Activated naive CD8-positive, alpha-beta T cell treated with anti-CD3 and anti-CD28 coated beads for 36 hours (primary cell): Measurements from ENCODE around the gene PTPA. TPM values are rescaled to one million over a fixed set of nuclear protein-coding genes. Genes with fewer than 3 reads are reported as not detected.
"Not testable (repeated sequence)": the region's sequence is repeated elsewhere in the genome, so short reads cannot be mapped to it uniquely, and the experiment has no call there.

ENCODE experiments used
- DNase-seq: peaks from one replicate; pipeline ENCODE4 v3.0.0; 2021
- H3K27ac Mint-ChIP-seq: one replicate; pipeline ENCODE4 v1.8.0; 2022; ENCODE audit warnings: mild to moderate bottlenecking, moderate library complexity, mixed read lengths
- H3K27me3 Mint-ChIP-seq: one replicate; pipeline ENCODE4 v1.8.0; 2022; ENCODE audit warnings: mild to moderate bottlenecking, mixed read lengths
- H3K36me3 Mint-ChIP-seq: one replicate; pipeline ENCODE4 v1.8.0; 2021; ENCODE audit warnings: mild to moderate bottlenecking, mixed read lengths
- H3K4me1 Mint-ChIP-seq: one replicate; pipeline ENCODE4 v1.8.0; 2021; ENCODE audit warnings: mixed read lengths
- H3K4me3 Mint-ChIP-seq: one replicate; pipeline ENCODE4 v1.8.0; 2022; ENCODE audit warnings: mild to moderate bottlenecking, moderate library complexity, mixed read lengths
- H3K9me3 Mint-ChIP-seq: one replicate; pipeline ENCODE4 v1.8.0; 2022; ENCODE audit warnings: mixed read lengths
- total RNA-seq, 2 experiments: library from RNA; stranded (reverse); gene quantifications; one replicate each; pipeline ENCODE4 v1.2.3, GENCODE V29; 2021

PTPA gene
- total RNA-seq, 2 experiments from 2014 or later = 101 to 104 TPM

GRCh38 chr9:129112526-129112925 is 1.3 kb downstream of the PTPA start:
- H3K27ac Mint-ChIP-seq, H3K9me3 Mint-ChIP-seq, DNase-seq, H3K36me3 Mint-ChIP-seq, H3K27me3 Mint-ChIP-seq: not testable (repeated sequence)
- Mint-ChIP-seq H3K4me1 (peaks cover 33% of the 10 kb centered on the region), H3K4me3 (peak overlapping the region; percentile 95)

- Mint-ChIP-seq H3K4me1 (peaks cover 33% of the 10 kb centered on the region), H3K36me3 (peaks cover 3% of the 10 kb centered on the region), H3K4me3 (no peak overlapping the region), H3K9me3 (no peaks in the 10 kb centered on the region), H3K27ac (no peak overlapping the region), H3K27me3 (no peaks in the 10 kb centered on the region)
- DNase-seq = no peak
These were observed 2.6 kb downstream of the PTPA start for GRCh38 chr9:129113645-129114304.

DNA sequence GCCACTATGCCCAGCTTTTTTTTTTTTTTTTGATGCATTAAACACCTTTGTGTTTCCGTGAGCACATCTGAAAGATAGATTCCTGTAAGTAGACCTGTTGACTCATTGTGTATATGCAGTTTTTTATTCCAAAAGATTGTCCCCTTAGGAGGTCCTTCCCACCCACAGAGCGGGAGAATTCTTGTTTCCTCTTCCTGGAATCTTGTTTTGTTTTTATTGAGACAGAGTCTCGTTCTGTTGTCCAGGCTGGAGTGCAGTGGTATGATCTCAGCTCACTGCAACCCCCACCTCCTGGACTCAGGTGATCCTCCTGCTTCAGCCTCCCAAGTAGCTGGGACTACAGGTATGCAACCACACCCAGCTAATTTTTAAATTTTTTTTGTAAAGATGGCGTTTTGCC is 7.6 kb downstream of the PTPA start:
- Mint-ChIP-seq H3K4me1 (peaks cover 13% of the 10 kb centered on the region), H3K27ac (no peak overlapping the region), H3K27me3 (no peaks in the 10 kb centered on the region), H3K36me3 (peaks cover 9% of the 10 kb centered on the region), H3K4me3 (no peak overlapping the region), H3K9me3 (no peaks in the 10 kb centered on the region)
- no peak for DNase-seq

- DNase-seq = no peak
- Mint-ChIP-seq H3K4me3 (no peak overlapping the region), H3K36me3 (peaks cover 9% of the 10 kb centered on the region), H3K27me3 (no peaks in the 10 kb centered on the region), H3K27ac (no peak overlapping the region), H3K9me3 (no peaks in the 10 kb centered on the region), H3K4me1 (no peaks in the 10 kb centered on the region)
These were observed 10.3 kb downstream of the PTPA start for GRCh38 chr9:129121483-129121882.

DNA sequence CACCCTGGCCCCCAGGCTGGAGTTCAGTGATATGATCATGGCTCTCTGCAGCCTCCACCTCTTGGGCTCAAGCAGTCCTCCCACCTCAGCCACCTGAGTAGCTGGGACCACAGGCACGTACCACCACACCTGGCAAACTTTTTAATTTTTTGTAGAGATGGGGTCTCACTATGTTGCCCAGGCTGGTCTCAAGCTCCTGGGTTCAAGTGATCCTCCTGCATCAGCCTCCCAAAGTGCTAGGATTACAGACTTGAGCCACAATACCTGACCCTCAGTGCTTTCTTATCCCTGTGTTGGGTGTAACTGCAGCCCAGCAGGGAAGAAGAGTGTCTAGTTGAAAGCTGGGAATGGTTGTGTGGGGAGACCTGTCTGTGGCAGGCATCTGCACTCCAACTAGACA is 10.9 kb downstream of the PTPA start:
- Mint-ChIP-seq H3K36me3 (peaks cover 9% of the 10 kb centered on the region), H3K27me3 (no peaks in the 10 kb centered on the region), H3K4me1 (no peaks in the 10 kb centered on the region), H3K27ac (no peak overlapping the region), H3K9me3 (no peaks in the 10 kb centered on the region), H3K4me3 (no peak overlapping the region)
- no peak for DNase-seq

GRCh38 chr9:129122976-129123375 is 11.8 kb downstream of the PTPA start:
- not testable (repeated sequence) for H3K36me3 Mint-ChIP-seq, H3K4me3 Mint-ChIP-seq, H3K27me3 Mint-ChIP-seq, DNase-seq, H3K27ac Mint-ChIP-seq, H3K9me3 Mint-ChIP-seq, H3K4me1 Mint-ChIP-seq

- Mint-ChIP-seq H3K9me3 (no peaks in the 10 kb centered on the region), H3K4me1 (no peaks in the 10 kb centered on the region), H3K27ac (no peak overlapping the region), H3K4me3 (no peak overlapping the region), H3K36me3 (peaks cover 5% of the 10 kb centered on the region), H3K27me3 (no peaks in the 10 kb centered on the region)
- DNase-seq = no peak
These were observed 13.4 kb downstream of the PTPA start for GRCh38 chr9:129124506-129125069.

DNA sequence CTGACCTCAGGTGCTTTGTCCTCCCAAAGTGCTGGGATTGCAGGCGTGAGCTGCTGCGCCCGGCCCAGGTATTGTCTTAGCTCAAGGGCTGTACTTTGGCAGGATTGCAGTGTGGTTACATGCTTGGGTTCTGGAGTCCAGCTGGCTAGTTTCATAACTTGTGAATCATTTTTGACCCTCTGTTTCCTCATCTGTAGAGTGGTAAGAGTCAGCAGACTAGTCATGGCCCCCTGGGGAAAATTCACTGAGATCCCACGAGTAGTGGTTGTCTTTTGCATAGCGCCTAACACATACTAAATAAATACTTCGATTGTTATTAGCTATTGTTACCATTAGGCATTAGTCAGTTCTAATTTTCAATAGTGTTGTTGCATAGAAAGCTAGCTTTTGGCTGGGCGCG is 14.3 kb downstream of the PTPA start:
- DNase-seq = no peak
- no peaks in the 10 kb centered on the region for H3K27me3 Mint-ChIP-seq
- no peak overlapping the region for H3K4me3 Mint-ChIP-seq
- H3K4me1 Mint-ChIP-seq = no peaks in the 10 kb centered on the region
- H3K27ac Mint-ChIP-seq = no peak overlapping the region
- H3K36me3 Mint-ChIP-seq = peaks cover 5% of the 10 kb centered on the region
- no peaks in the 10 kb centered on the region for H3K9me3 Mint-ChIP-seq

- Mint-ChIP-seq H3K4me3 (no peak overlapping the region), H3K27me3 (no peaks in the 10 kb centered on the region), H3K9me3 (no peaks in the 10 kb centered on the region), H3K36me3 (peaks cover 12% of the 10 kb centered on the region), H3K27ac (no peak overlapping the region), H3K4me1 (peaks cover 5% of the 10 kb centered on the region)
- no peak for DNase-seq
These were observed 15.8 kb downstream of the PTPA start for GRCh38 chr9:129126749-129127618.

GRCh38 chr9:129128689-129129088 is 17.5 kb downstream of the PTPA start:
- Mint-ChIP-seq H3K9me3 (no peaks in the 10 kb centered on the region), H3K36me3 (peaks cover 14% of the 10 kb centered on the region), H3K27me3 (no peaks in the 10 kb centered on the region), H3K27ac (no peak overlapping the region), H3K4me1 (peaks cover 6% of the 10 kb centered on the region), H3K4me3 (no peak overlapping the region)
- no peak for DNase-seq

GRCh38 chr9:129130271-129130670 is 19.1 kb downstream of the PTPA start:
- peaks cover 14% of the 10 kb centered on the region for H3K36me3 Mint-ChIP-seq

GRCh38 chr9:129130791-129131190 is 19.6 kb downstream of the PTPA start:
- no peaks in the 10 kb centered on the region for H3K9me3 Mint-ChIP-seq
- no peak overlapping the region for H3K27ac Mint-ChIP-seq
- no peaks in the 10 kb centered on the region for H3K27me3 Mint-ChIP-seq
- no peak for DNase-seq
- peaks cover 14% of the 10 kb centered on the region for H3K36me3 Mint-ChIP-seq
- no peak overlapping the region for H3K4me3 Mint-ChIP-seq
- H3K4me1 Mint-ChIP-seq = peaks cover 6% of the 10 kb centered on the region

More at GRCh38 chr9:129130271-129130670, 19.1 kb downstream of the PTPA start:
- not testable (repeated sequence) for H3K27me3 Mint-ChIP-seq, H3K4me1 Mint-ChIP-seq, DNase-seq, H3K27ac Mint-ChIP-seq, H3K9me3 Mint-ChIP-seq, H3K4me3 Mint-ChIP-seq

- Mint-ChIP-seq H3K9me3 (no peaks in the 10 kb centered on the region), H3K27me3 (no peaks in the 10 kb centered on the region), H3K27ac (no peak overlapping the region), H3K4me1 (peaks cover 6% of the 10 kb centered on the region), H3K4me3 (no peak overlapping the region), H3K36me3 (peaks cover 14% of the 10 kb centered on the region)
- peak; percentile 81 for DNase-seq
These were observed 20.3 kb downstream of the PTPA start for GRCh38 chr9:129131300-129132145.

DNA sequence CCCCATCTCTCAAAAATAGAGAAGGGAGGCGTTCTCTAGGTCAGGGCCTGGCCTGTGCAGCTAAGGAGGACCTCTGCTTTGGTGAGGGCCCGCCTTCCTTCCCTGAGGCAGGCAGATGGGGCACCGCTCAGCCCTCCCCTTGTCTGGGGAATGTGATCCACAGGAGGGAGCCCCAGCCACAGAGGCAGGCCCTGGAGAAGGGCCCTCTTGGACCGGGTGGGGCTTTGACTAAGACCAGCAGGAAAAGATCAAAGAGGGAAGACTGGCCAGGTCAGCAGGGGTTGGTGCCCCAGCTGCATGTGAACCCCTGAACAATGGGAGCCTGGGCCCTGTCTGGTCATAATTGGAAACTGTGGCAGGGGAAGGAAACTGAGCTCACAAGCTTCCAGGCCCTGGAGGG is 21.9 kb downstream of the PTPA start:
- no peak for DNase-seq
- H3K27me3 Mint-ChIP-seq = no peaks in the 10 kb centered on the region
- H3K4me1 Mint-ChIP-seq = peaks cover 6% of the 10 kb centered on the region
- no peak overlapping the region for H3K27ac Mint-ChIP-seq
- no peaks in the 10 kb centered on the region for H3K9me3 Mint-ChIP-seq
- H3K36me3 Mint-ChIP-seq = peaks cover 18% of the 10 kb centered on the region
- no peak overlapping the region for H3K4me3 Mint-ChIP-seq

- no peak for DNase-seq
- H3K27ac Mint-ChIP-seq = no peak overlapping the region
- H3K4me3 Mint-ChIP-seq = no peak overlapping the region
- peaks cover 19% of the 10 kb centered on the region for H3K36me3 Mint-ChIP-seq
- H3K27me3 Mint-ChIP-seq = no peaks in the 10 kb centered on the region
- peaks cover 17% of the 10 kb centered on the region for H3K4me1 Mint-ChIP-seq
- H3K9me3 Mint-ChIP-seq = no peaks in the 10 kb centered on the region
These were observed 24.3 kb downstream of the PTPA start for GRCh38 chr9:129135476-129135875.
